Right lung (tissue), 5 donors: Measurements from ENCODE around the gene GOLGA1. TPM values are rescaled to one million over a fixed set of nuclear protein-coding genes. Genes with fewer than 3 reads are reported as not detected.

Experiments
- DNase-seq, 2 donors: peaks; one replicate each; pipeline ENCODE4 v3.0.0-alpha.2; 2013
- polyA plus RNA-seq, 5 donors: library from polyadenylated mRNA; unstranded; fragments of 120-200 nt; gene quantifications; one replicate each; pipeline versions ENCODE4 v1.2.1 to v1.2.3, GENCODE V29; 2013; ENCODE audit warnings: inconsistent platforms in 1 of 5, low replicate concordance in 1 of 5; ENCODE audit not compliant: insufficient read length in 5 of 5, insufficient read depth in 1 of 5

The GOLGA1 gene
- polyA plus RNA-seq, 5 donors: 14.1 to 18.9 (median 16.0) TPM

DNA sequence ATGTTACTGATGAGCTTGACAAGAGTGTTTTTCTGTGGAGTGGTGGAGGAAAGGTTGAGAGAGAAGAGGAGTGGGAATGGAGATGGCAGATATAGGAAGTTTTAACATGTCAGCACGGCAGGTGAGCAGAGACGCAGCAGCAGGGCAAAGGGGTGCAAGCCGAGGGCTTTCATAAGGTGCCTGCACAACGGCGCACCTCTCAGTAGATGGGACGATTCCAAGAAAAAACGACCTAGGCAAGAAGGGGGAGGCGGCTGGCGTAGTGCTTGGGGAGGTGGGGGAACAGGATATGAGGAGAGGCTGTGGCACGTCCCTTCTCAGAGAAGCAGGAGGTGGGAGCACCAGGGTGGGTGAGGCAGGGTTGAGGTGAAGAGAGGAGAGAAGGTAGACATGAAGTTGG lies 54.4 kb downstream of the GOLGA1 start:
- no peak for DNase-seq

DNA sequence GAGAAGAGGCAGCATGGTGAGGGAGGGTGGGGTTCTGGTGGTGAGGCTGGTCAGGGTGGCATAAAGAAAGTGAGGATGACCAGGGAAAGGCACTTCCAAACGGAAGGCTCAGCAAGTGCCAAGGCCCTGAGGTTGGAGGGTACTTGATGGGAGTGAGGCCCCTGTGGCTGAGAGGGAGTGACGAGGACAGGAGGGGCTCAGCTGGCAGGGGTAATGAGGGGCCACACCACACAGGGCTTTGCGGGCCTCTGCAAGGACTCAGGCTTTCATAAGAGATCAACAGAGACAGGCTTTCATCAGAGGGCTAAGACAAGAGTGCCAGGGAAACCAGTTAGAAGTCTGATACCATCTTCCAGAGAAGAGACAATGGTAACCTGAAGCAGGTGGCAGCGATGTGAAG lies 55.3 kb downstream of the GOLGA1 start:
- no peak for DNase-seq

GRCh38 chr9:124884376-124884775 lies 56.5 kb downstream of the GOLGA1 start:
- no peak for DNase-seq

DNA sequence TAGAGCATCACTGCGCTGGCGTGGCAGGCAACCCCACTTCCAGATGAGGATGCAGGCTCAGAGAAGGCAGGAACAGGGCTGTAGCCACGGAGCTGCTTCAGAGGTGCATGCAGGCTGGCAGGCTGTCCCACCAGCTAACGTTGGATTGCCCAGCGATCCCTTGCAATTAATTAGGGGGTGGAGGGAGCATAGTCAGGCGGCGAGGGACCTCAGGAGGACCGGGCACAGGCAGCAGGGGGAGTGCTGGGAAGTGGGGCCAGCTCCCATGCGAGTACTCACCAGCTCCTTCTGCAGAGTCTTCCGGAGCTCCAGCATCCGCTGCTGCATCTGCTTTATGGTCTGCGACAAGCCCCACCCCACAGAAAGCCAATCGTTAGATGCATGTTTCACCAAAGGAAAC lies 58.7 kb downstream of the GOLGA1 start:
- DNase-seq: no peak

GRCh38 chr9:124881138-124881743 lies 59.6 kb downstream of the GOLGA1 start:
- no peak for DNase-seq

- no peak for DNase-seq
These were observed 60.4 kb downstream of the GOLGA1 start for GRCh38 chr9:124880501-124880900.

GRCh38 chr9:124879226-124879625 lies 61.7 kb downstream of the GOLGA1 start:
- no peak for DNase-seq

DNA sequence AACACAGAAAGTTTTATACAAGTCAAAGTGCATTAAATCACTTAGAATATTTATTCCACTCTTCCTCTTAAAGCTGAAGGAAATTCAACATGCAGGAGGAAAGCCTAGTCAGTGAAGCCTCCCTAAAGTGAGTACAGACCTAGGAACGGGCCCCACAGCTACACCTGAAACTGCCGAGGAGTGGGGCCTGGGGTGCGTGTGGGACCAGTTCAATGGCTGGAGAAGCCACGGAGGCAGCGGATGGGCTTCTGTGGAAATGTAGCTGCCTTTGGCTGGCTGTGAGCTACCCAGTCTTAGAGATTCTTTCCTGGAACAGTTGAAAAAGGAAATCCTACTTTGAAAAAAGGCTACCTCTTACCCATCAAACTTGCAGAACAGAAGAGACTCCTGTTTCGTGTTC lies 62.4 kb downstream of the GOLGA1 start:
- DNase-seq: no peak

GRCh38 chr9:124878021-124878420 lies 62.9 kb downstream of the GOLGA1 start:
- DNase-seq: no peak

DNA sequence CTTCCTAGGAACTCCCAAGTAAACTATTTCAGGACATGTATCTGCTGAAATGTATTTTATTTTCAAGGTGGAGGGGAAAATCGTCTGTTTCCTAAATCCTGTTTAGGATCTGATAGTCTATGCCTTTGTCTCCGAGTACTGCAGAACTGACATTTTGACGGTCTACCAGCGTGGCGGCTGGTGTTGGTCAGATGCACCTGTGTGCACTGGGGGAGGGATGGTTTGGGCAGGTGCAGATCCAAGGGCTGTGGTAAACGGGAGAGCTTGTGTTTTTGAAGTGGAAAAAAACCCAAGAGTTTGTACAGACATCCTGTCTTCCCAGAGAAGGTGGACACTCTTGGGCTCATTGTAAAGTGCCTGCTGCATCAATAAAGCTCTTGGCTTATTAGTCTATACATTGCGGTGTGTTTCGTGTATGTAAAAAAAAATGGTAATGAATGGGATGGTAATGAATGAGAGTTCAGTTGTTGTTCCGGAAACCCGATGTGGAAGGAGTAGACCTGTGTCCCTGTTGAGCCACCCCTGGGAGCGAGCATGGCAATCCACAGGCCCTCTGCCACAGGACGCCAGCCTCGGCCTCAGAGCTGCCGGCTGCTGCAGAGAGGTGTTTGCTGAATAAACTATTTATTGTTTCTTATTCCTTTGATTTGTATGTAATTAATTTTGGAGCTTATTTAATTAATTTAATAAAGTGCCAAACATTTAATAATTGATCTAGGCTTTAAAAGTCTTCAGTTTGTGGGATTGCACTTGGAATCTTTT lies 63.7 kb downstream of the GOLGA1 start:
- no peak for DNase-seq

DNA sequence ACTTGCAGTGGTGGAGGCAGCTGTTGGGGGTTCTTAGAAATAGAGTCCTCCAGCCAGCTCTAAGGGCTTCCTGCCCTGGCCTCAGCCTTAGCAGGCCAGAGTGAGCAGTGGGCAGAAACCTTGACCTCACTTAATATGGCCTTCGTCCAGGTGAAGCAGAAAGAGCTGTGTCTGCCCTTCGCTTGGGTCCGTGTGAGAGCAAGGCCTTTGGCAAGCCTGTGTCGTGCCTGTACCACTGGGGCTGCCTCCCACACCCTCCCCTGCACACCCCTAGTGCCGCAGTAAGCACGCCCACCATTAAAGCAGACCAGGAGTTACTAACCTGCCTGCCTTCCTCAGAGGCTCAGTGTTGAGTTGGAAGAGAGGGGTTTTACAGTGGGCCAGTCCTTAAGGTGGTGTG lies 65.4 kb downstream of the GOLGA1 start:
- DNase-seq: no peak

- no peak for DNase-seq
These were observed 67.2 kb downstream of the GOLGA1 start for GRCh38 chr9:124873664-124874063.

DNA sequence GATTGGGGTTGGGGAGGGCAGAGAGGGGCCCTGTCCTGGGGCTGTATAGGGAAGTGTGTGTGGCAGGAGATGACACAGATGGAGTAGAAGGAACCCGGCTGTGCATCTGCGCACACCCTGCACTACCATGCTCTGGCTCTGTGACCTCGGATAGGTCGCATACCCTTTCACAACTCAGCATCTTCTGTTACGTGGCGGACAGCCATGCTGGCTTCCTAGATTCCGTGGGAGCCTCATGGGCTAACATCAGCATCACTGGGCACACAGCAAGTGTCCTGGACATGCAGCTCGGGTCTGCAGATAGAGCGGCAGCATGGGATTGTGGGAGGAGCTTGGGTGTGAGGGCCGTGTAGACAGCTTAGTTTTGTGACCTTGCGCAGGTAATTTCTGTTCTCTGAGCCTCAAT lies 69.7 kb downstream of the GOLGA1 start:
- DNase-seq: no peak

DNA sequence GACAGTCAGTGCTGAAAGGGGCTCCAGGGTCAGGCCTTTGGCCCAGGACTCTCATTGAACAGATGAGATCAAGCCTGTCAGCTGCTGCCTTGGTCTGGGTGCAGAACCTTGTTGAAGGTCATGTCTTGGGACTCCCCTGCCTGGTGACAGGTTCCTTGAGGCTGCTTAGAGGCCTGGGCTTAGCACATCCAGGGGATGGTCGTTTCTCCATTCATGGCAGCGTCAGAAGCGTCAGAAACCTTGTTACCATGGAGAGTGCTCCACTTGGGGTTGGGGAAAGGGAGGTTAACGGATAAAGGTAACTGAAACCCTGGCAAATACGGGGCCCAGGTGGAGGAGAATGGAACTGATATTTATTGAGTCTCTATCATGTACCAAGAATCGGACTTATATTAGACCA lies 70.2 kb downstream of the GOLGA1 start:
- DNase-seq: no peak

DNA sequence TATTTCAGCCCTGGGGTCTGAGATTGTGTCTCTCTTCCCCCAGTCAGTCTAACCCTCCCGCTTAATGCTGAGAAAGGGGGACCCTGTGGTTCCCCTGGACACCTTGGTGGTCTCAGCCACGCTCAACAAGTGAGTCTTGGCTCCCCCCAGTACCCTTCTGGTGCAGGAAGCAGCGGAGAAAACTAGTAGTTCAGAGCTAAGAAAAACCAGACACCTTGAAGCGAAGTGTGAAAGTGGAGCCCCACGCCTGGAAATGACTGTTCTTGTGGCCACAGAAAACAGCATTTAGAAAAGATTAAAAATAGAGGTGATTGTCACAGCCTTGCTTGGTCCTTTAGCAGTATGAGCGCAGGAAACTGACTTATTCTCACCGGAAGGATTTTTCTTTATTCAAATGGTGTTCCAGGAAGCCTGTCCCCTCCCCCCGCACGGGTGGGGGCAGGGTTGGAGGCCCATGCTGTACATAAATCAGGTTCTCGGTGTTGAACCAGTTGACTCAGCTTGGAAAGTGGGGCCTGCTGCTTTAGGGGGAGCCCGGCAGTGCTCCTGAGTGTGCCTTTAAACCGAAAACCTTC lies 70.8 kb downstream of the GOLGA1 start:
- DNase-seq: no peak

GRCh38 chr9:124869466-124869985 lies 71.4 kb downstream of the GOLGA1 start:
- no peak for DNase-seq

- peak; percentile 79 for DNase-seq
These were observed 72.1 kb downstream of the GOLGA1 start for GRCh38 chr9:124868511-124869465.

GRCh38 chr9:124863371-124863871 lies 77.5 kb downstream of the GOLGA1 start:
- no peak for DNase-seq

DNA sequence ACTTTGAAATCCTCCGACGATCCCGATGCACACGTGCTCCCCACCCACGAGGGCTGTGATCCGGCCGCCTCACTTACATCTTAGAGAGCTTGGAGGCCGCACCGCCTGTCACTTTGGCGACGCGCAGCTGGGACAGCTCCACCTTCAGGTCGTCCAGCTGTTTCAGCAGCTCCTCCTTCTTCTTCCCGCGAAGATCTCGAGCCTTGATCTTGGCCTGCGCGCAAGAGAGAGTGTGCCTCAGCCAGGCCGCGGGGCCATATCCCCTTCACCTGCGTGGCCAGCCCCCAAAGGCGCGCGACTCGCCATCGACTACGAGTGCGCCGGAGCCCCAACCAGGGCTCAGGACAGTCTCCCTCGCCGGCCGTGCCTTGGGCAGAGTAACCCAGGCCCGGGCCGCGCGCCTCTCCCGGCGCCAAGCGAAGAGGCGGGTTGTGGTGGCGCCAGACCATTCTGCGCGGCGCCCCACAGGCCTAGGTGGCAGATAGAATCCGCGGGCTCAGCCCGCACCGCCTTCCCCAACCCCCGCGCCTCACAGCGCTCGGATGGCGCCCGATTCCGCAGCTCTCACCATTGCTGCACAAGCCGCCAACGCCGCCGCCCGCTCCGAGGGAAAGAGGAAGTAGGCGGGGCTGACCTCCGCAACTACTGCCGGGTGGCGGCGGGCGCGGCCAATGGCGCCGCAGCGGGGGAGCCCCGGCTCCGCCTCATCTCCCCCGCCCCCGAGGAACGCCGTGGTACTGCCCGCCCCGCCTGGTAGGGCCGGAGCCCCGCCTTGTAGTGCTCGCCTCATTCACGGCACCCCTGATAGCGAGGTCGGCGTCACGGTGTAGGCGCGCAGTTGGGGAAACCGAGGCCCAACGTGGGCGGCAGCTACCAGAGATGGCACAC lies 79.3 kb downstream of the GOLGA1 start, which contains the start of the genes ARPC5L and RPL35:
Gene ARPC5L, plus strand, starts transcription at position 789 of the 888 bp plus-strand sequence. CDS start 7,161 bp downstream, outside the sequence.
Gene RPL35, minus strand, starts transcription at position 616 of the 888 bp plus-strand sequence. Its CDS starts 45 bp downstream, at position 571.
- DNase-seq: peak; percentile 93 to 94
